Measurements from ENCODE around the gene ATM. TPM values are rescaled to one million over a fixed set of nuclear protein-coding genes. Genes with fewer than 3 reads are reported as not detected.

ATM gene, protein sequence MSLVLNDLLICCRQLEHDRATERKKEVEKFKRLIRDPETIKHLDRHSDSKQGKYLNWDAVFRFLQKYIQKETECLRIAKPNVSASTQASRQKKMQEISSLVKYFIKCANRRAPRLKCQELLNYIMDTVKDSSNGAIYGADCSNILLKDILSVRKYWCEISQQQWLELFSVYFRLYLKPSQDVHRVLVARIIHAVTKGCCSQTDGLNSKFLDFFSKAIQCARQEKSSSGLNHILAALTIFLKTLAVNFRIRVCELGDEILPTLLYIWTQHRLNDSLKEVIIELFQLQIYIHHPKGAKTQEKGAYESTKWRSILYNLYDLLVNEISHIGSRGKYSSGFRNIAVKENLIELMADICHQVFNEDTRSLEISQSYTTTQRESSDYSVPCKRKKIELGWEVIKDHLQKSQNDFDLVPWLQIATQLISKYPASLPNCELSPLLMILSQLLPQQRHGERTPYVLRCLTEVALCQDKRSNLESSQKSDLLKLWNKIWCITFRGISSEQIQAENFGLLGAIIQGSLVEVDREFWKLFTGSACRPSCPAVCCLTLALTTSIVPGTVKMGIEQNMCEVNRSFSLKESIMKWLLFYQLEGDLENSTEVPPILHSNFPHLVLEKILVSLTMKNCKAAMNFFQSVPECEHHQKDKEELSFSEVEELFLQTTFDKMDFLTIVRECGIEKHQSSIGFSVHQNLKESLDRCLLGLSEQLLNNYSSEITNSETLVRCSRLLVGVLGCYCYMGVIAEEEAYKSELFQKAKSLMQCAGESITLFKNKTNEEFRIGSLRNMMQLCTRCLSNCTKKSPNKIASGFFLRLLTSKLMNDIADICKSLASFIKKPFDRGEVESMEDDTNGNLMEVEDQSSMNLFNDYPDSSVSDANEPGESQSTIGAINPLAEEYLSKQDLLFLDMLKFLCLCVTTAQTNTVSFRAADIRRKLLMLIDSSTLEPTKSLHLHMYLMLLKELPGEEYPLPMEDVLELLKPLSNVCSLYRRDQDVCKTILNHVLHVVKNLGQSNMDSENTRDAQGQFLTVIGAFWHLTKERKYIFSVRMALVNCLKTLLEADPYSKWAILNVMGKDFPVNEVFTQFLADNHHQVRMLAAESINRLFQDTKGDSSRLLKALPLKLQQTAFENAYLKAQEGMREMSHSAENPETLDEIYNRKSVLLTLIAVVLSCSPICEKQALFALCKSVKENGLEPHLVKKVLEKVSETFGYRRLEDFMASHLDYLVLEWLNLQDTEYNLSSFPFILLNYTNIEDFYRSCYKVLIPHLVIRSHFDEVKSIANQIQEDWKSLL (N-terminal part only)
- 68.8 and 72.5 TPM in 2 replicates for total RNA-seq (2021)
- Bru-seq, nascent RNA, result percentile 84 among the genes with signal in this experiment
- BruChase-seq, experiment 1, labeled RNA remaining after a 2-hour chase, result percentile 87 among the genes with signal in this experiment
- percentile 85 among the genes with signal in this experiment for BruChase-seq, experiment 2, labeled RNA remaining after a 6-hour chase
- long read RNA-seq, partial matches to known transcripts, result 6 of 14 reads
- long read RNA-seq, other reads (novel, unspliced or antisense), result 8 of 14 reads

DNA sequence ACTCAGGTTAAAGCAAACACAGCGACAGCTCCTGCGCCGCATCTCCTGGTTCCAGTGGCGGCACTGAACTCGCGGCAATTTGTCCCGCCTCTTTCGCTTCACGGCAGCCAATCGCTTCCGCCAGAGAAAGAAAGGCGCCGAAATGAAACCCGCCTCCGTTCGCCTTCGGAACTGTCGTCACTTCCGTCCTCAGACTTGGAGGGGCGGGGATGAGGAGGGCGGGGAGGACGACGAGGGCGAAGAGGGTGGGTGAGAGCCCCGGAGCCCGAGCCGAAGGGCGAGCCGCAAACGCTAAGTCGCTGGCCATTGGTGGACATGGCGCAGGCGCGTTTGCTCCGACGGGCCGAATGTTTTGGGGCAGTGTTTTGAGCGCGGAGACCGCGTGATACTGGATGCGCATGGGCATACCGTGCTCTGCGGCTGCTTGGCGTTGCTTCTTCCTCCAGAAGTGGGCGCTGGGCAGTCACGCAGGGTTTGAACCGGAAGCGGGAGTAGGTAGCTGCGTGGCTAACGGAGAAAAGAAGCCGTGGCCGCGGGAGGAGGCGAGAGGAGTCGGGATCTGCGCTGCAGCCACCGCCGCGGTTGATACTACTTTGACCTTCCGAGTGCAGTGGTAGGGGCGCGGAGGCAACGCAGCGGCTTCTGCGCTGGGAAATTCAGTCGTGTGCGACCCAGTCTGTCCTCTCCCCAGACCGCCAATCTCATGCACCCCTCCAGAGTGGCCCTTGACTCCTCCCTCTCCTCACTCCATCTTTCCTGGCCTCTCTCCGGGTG is at the start of gene ATM, which contains the start of gene NPAT:
ATM (plus strand) TSS at position 494 of the 774 bp plus-strand sequence. CDS start 4,558 bp downstream, outside the sequence.
NPAT (minus strand) TSS at position 65 of the 774 bp plus-strand sequence. CDS start 102 bp downstream, outside the sequence.
- Histone ChIP-seq H3K36me3 (ENCODE audit: insufficient read depth, low read length, poor library complexity, severe bottlenecking) (peaks cover 6% of the 10 kb centered on the region), H3K27me3 (replicated peaks; ENCODE audit: insufficient read depth, low read depth, low read length, poor library complexity) (no peaks in the 10 kb centered on the region), H3K4me3 (ENCODE audit: low read depth, low read length, poor library complexity, severe bottlenecking) (peak within 1 kb of the TSS; percentile 81), H3K27ac (ENCODE audit: low read depth, low read length, poor library complexity, severe bottlenecking) (peak within 1 kb of the TSS; percentile 94), H3K9me3 (ENCODE audit: low read depth, low read length, poor library complexity, severe bottlenecking) (no peaks in the 10 kb centered on the region), H3K4me1 (ENCODE audit: insufficient read depth, low read length, poor library complexity, severe bottlenecking) (peaks cover 44% of the 10 kb centered on the region)
- BruUV-seq (replicated peaks), result no TSS peak
- ChIA-PET CTCF (interaction anchor here (0.6 to 0.8 kb wide), 3 partner anchors 316 to 475 kb away, joined by 3 to 5 read pairs (median 3); no protein-coding TSS in a partner anchor), POLR2A (ENCODE audit: low non-redundant PET) (no interaction called here)
- TF ChIP-seq EZH2 (IDR thresholded peaks at IDR 0.05; ENCODE audit: borderline replicate concordance, low read depth, low read length, poor library complexity, severe bottlenecking), result no peak
- TF ChIP-seq, protein P1, sequence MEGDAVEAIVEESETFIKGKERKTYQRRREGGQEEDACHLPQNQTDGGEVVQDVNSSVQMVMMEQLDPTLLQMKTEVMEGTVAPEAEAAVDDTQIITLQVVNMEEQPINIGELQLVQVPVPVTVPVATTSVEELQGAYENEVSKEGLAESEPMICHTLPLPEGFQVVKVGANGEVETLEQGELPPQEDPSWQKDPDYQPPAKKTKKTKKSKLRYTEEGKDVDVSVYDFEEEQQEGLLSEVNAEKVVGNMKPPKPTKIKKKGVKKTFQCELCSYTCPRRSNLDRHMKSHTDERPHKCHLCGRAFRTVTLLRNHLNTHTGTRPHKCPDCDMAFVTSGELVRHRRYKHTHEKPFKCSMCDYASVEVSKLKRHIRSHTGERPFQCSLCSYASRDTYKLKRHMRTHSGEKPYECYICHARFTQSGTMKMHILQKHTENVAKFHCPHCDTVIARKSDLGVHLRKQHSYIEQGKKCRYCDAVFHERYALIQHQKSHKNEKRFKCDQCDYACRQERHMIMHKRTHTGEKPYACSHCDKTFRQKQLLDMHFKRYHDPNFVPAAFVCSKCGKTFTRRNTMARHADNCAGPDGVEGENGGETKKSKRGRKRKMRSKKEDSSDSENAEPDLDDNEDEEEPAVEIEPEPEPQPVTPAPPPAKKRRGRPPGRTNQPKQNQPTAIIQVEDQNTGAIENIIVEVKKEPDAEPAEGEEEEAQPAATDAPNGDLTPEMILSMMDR (conservative IDR thresholded peaks at IDR 0.05; ENCODE audit: low read depth, low read length), result peak; percentile 97
- DNase-seq (ENCODE audit: low spot score), result peak; percentile 100
- intact Hi-C loops (cut with micrococcal nuclease; ENCODE audit: unreplicated experiment), result loop anchor here (1.0 to 10.0 kb wide), 4 partner anchors 245 to 445 kb away; partner anchors contain the start of genes C11orf65, DDX10 and POGLUT3

DNA sequence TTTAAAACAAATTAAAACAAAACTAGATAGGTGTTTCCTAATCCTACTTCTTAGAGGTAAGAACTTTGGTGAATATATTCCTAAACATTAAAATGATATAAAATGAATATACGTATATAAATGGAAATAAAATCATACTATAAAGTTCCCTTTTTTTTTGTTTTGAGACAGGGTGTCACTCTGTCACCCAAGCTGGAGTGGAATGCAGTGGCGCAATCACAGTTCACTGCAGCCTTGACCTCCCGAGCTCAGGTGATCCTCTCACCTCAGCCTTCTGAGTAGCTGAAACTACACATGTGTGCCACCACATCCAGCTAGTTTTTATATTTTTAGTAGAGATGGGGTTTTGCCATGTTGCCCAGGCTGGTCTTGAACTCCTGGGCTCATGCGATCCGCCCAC is 45.3 kb upstream of the ATM start:
- no TSS peak for BruUV-seq (replicated peaks)
- POLR2A ChIA-PET (ENCODE audit: low non-redundant PET), result no interaction called here
- Histone ChIP-seq H3K27me3 (replicated peaks; ENCODE audit: insufficient read depth, low read depth, low read length, poor library complexity) (no peaks in the 10 kb centered on the region), H3K9me3 (ENCODE audit: low read depth, low read length, poor library complexity, severe bottlenecking) (no peaks in the 10 kb centered on the region), H3K4me3 (ENCODE audit: low read depth, low read length, poor library complexity, severe bottlenecking) (no peak overlapping the region), H3K36me3 (ENCODE audit: insufficient read depth, low read length, poor library complexity, severe bottlenecking) (peaks cover 58% of the 10 kb centered on the region), H3K27ac (ENCODE audit: low read depth, low read length, poor library complexity, severe bottlenecking) (no peak overlapping the region), H3K4me1 (ENCODE audit: insufficient read depth, low read length, poor library complexity, severe bottlenecking) (no peaks in the 10 kb centered on the region)
- intact Hi-C loops (cut with micrococcal nuclease; ENCODE audit: unreplicated experiment), result no loop called here
- TF ChIP-seq EZH2 (IDR thresholded peaks at IDR 0.05; ENCODE audit: borderline replicate concordance, low read depth, low read length, poor library complexity, severe bottlenecking), result no peak
- TF ChIP-seq, protein P1 (conservative IDR thresholded peaks at IDR 0.05; ENCODE audit: low read depth, low read length), result no peak
- DNase-seq (ENCODE audit: low spot score), result no peak
- CTCF ChIA-PET, result no interaction called here

All from A673 (cell line).